Prostate gland (tissue), 2 donors: ENCODE data around the gene RBM47. TPM values are rescaled to one million over a fixed set of nuclear protein-coding genes. Genes with fewer than 3 reads are reported as not detected.
"Not testable (repeated sequence)": the region's sequence is repeated elsewhere in the genome, so short reads cannot be mapped to it uniquely, and the experiment has no call there.

Source experiments
- DNase-seq: peaks from one replicate; pipeline ENCODE4 v3.0.0-alpha.2; 2019; ENCODE audit warnings: low spot score
- H3K27ac ChIP-seq, 2 donors: fragments of 200-600 bp; sonication (generic); 2 replicates each; pipeline ENCODE4 v1.5.1; 2017 to 2019
- H3K27me3 ChIP-seq: fragments of 200-600 bp; sonication (generic); replicated peaks from 2 replicates; pipeline ENCODE4 v1.5.1; 2019; ENCODE audit not compliant: insufficient read depth
- H3K36me3 ChIP-seq, 2 donors: fragments of 200-600 bp; sonication (generic); 1 replicate in 1 of 2; 2 replicates in 1 of 2; pipeline versions ENCODE4 v1.5.1 to v1.8.1; 2017 to 2019
- H3K4me1 ChIP-seq: fragments of 200-600 bp; sonication (generic); replicated peaks from 2 replicates; pipeline ENCODE4 v1.5.1; 2019
- H3K4me3 ChIP-seq, 2 donors: fragments of 200-600 bp; sonication (generic); 2 replicates each; pipeline ENCODE4 v1.5.1; 2017 to 2019
- H3K9me3 ChIP-seq: fragments of 200-600 bp; sonication (generic); 2 replicates; pipeline ENCODE4 v1.5.1; 2017
- CTCF ChIP-seq, 4 experiments: fragments of 200-600 bp in 2 of 4; fragments of 450-650 bp in 2 of 4; sonication (generic) in 2 of 4; IDR thresholded peaks; 1 replicate in 3 of 4; 2 replicates in 1 of 4; pipeline ENCODE4 v1.5.1; 2016 to 2019; ENCODE audit warnings: antibody characterized with exemption in 4 of 4, mild to moderate bottlenecking in 2 of 4, moderate library complexity in 2 of 4
- POLR2A ChIP-seq: fragments of 450-650 bp; IDR thresholded peaks from one replicate; pipeline ENCODE4 v1.6.1; 2016; ENCODE audit warnings: antibody characterized with exemption, mild to moderate bottlenecking
- POLR2AphosphoS5 ChIP-seq: sonication (generic); formaldehyde crosslinking; IDR thresholded peaks from one replicate; pipeline ENCODE4 v1.6.1; 2017; ENCODE audit warnings: antibody characterized with exemption
- WGBS: methylation state at CpG from one replicate; pipeline ENCODE4 v1.1.5; 2018; 5-methylcytosine and 5-hydroxymethylcytosine counted together
- intact Hi-C: fragments of 100-400 bp; cut with DNase I; formaldehyde crosslinking; loops from one replicate; pipeline ENCODE4 v1.14.2; 2022
- total RNA-seq, 2 donors: library from RNA; depleted of rRNA; stranded (reverse); fragments of >200 nt; gene quantifications; one replicate each; pipeline ENCODE4 v1.1.0, GENCODE V29; 2016

RBM47 gene
- total RNA-seq, 2 donors from 2014 or later = 241 to 302 TPM

DNA sequence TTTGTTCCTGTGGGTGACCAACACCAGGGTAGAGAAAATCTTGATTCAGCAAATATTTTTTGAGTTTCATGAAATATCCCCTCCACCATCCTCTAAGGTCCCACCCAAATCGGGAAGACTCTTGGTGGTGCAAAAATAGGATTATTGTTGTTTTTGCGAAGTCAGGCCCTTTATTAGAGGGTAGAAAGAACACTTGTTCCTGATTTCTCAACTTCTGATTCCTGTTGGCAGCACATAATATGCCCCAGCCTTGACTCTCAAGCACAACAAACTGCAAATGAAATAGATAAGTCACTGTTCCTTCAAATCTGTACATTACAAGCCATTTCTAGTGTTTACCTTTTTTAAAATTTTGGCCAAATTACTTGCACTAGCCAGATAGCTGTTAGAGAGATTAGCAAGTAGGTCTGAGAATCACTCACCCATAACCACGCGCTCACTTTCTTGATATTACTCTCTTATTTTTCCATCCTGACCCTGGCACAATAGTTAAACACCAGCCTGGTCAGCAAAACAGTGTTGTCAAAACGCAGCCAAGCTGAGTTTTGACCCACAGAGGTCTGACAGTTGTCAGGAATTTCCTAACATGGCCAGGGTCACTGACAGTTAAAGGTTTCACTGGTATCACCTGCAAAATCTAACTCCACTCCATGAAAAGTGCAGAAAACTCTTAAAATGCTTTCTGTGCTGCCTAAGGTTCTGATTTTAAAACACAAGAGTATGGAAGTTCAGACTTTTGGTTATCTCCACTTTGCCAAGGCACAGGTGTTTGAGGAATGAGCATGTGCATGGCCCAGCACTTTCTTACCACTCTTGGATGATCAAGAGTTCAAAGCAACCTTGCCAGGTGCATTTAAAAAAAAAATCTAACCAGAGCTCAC lies 69.8 kb downstream of the RBM47 start:
- Histone ChIP-seq H3K4me1 (peaks cover 11% of the 10 kb centered on the region), H3K4me3 (no peak overlapping the region), H3K9me3 (no peaks in the 10 kb centered on the region), H3K27ac (peak overlapping the region; percentile 45 to 51), H3K27me3 (no peaks in the 10 kb centered on the region), H3K36me3 (no peaks in the 10 kb centered on the region)
- no peak for DNase-seq
- TF ChIP-seq POLR2AphosphoS5 (no peak), CTCF (IDR thresholded peaks at IDR 0.05) (no peak), POLR2A (no peak)
- intact Hi-C loops = no loop called here
- 47% methylated on average over 5 of the region's 5 CpGs for WGBS

DNA sequence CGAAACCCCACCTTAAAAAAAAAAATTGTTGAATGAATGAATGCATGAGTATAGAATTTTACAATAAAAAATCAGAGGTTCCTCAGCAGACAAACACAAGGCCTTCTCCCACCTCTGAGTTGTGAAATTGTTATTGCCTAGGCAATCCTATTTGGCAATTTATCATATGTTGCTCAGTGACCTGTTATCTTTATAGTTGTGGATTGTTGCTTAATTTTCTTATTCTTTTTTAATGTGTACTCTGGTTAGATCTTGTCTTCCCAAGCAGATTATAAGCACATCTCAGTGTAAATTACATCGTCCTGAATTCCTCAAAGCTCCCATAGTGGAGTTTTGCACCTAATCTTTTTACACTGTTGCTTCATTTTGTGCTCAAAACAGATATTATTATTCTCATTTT lies 71.9 kb downstream of the RBM47 start:
- Histone ChIP-seq H3K27ac (no peak overlapping the region), H3K9me3 (no peaks in the 10 kb centered on the region), H3K36me3 (no peaks in the 10 kb centered on the region), H3K27me3 (no peaks in the 10 kb centered on the region), H3K4me3 (no peak overlapping the region), H3K4me1 (peaks cover 11% of the 10 kb centered on the region)
- TF ChIP-seq POLR2A = no peak
- TF ChIP-seq POLR2AphosphoS5 = no peak
- TF ChIP-seq CTCF (IDR thresholded peaks at IDR 0.05) = no peak
- 87% methylated on average over 2 of the region's 2 CpGs for WGBS
- no peak for DNase-seq
- intact Hi-C loops = no loop called here

DNA sequence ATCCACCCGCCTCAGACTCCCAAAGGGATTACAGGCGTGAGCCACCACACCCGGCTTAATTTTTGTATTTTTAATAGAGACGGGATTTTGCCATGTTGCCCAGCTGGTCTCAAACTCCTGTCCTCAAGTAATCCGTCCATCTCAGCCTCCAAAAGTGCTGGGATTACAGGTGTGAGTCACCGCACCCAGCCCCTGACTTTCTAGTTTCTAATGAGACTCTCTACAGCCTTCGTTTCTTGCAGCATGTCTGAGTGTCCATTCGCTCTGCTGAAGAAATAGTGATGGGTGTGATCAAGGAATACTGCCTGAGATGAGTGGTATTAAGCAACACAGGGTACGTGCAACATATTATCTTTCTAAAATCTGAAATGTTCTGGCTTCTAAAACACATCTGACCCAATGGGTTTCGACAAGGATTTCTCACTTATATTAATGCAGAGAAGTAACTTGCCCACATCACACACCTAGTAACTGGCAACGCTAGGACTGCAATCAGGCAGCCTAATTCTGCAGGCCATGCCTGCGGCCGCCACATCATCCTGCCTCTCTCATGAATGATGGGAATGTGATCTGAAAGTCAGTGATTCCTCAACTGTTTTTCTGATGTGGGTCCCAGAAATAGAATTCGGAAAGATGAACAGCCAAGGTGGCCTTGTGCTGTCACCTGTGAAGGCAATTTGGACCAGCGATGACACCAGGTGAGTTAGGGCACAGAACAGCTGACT lies 74.3 kb downstream of the RBM47 start:
- peaks cover 10% of the 10 kb centered on the region for H3K4me1 ChIP-seq

GRCh38 chr4:40554641-40555040 lies 75.0 kb downstream of the RBM47 start:
- H3K27me3 ChIP-seq, H3K36me3 ChIP-seq, H3K4me1 ChIP-seq, intact Hi-C loops, H3K4me3 ChIP-seq, H3K9me3 ChIP-seq, DNase-seq: not testable (repeated sequence)
- H3K27ac ChIP-seq = peak overlapping the region in 1 of 2 donors; percentile 69
- 82% methylated on average over 12 of the region's 12 CpGs for WGBS

More for the DNA sequence above, 74.3 kb downstream of the RBM47 start:
- Histone ChIP-seq H3K36me3 (no peaks in the 10 kb centered on the region), H3K9me3 (no peaks in the 10 kb centered on the region), H3K27me3 (no peaks in the 10 kb centered on the region), H3K27ac (no peak overlapping the region), H3K4me3 (no peak overlapping the region)
- intact Hi-C loops = no loop called here
- no peak for TF ChIP-seq POLR2A
- TF ChIP-seq POLR2AphosphoS5 = no peak
- no peak for TF ChIP-seq CTCF (IDR thresholded peaks at IDR 0.05)
- DNase-seq = no peak
- 93% methylated on average over 15 of the region's 15 CpGs for WGBS

DNA sequence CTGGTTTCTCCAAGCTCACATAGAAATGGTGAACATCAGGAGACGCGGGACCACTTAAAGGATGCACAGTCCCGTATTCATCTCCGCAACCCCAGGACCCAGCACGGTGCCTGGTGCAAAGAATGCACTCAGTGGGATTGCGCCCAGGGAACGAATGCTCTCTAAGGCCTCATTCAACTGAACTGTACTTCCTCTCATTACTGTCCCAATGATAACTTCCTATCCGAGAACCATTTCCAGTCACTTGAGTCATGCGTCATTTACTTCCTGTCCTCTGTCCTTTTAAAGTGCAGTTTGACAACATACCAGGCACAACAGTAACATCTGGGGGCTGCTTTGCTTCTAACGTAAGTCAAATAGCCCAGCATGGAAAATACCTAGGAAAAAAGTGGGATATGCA lies 75.7 kb downstream of the RBM47 start:
- 84% methylated on average over 10 of the region's 10 CpGs for WGBS
- H3K4me1 ChIP-seq = peaks cover 8% of the 10 kb centered on the region
- no peak for DNase-seq

More for the DNA sequence above, 75.7 kb downstream of the RBM47 start:
- intact Hi-C loops = no loop called here
- H3K27ac ChIP-seq = peak overlapping the region; percentile 69 to 77
- TF ChIP-seq POLR2AphosphoS5 = no peak
- TF ChIP-seq POLR2A = no peak
- TF ChIP-seq CTCF (IDR thresholded peaks at IDR 0.05) = no peak
- H3K4me3 ChIP-seq = no peak overlapping the region
- no peaks in the 10 kb centered on the region for H3K27me3 ChIP-seq
- H3K36me3 ChIP-seq = no peaks in the 10 kb centered on the region
- H3K9me3 ChIP-seq = no peaks in the 10 kb centered on the region
